ENCODE measurements around the gene KLHL29.

KLHL29 gene

GRCh38 chr2:23756593-23757292, 371.8 kb downstream of the KLHL29 start:
- no peak for DNase-seq

GRCh38 chr2:23757686-23758433, 372.9 kb downstream of the KLHL29 start:
- DNase-seq: no peak
